T-helper 22 cell (primary cell): ENCODE results near the gene ZNF787.

Experiments
- DNase-seq: peaks from one replicate; pipeline ENCODE4 v3.0.0-alpha.2; 2020; ENCODE audit warnings: low read depth

Gene ZNF787

GRCh38 chr19:56086671-56087430, 34.2 kb downstream of the ZNF787 start:
- no peak for DNase-seq

- no peak for DNase-seq
Measured at GRCh38 chr19:56085571-56086275, 35.4 kb downstream of the ZNF787 start.

- DNase-seq = no peak
Measured at GRCh38 chr19:56084835-56085536, 36.1 kb downstream of the ZNF787 start.

GRCh38 chr19:56083668-56084067, 37.4 kb downstream of the ZNF787 start:
- no peak for DNase-seq

GRCh38 chr19:56080669-56081401, 40.3 kb downstream of the ZNF787 start:
- DNase-seq = peak; percentile 17

GRCh38 chr19:56079609-56080008, 41.5 kb downstream of the ZNF787 start:
- DNase-seq = no peak

- DNase-seq = no peak
Measured at GRCh38 chr19:56076498-56076897, 44.6 kb downstream of the ZNF787 start.

GRCh38 chr19:56071151-56071550, 49.9 kb downstream of the ZNF787 start:
- DNase-seq = no peak

- DNase-seq = no peak
Measured at GRCh38 chr19:56069642-56070041, 51.5 kb downstream of the ZNF787 start.

- peak; percentile 33 for DNase-seq
Measured at GRCh38 chr19:56066152-56067023, 54.7 kb downstream of the ZNF787 start.

GRCh38 chr19:56053596-56053995, 67.5 kb downstream of the ZNF787 start:
- no peak for DNase-seq
